ENCODE data around the gene PRMT1. TPM values are rescaled to one million over a fixed set of nuclear protein-coding genes. Genes with fewer than 3 reads are reported as not detected.

PRMT1 gene
- total RNA-seq = 264 and 577 TPM in 2 replicates

GRCh38 chr19:49677231-49677900 lies at the start of gene PRMT1:
PRMT1 (plus strand) TSS chr19:49677271; CDS start chr19:49677281, 10 bp downstream.

GRCh38 chr19:49640113-49640898 lies 36.8 kb upstream of the PRMT1 start, which contains the start of gene RRAS:
RRAS (minus strand) TSS chr19:49640143; CDS start chr19:49640098, 45 bp downstream.

GRCh38 chr19:49641688-49642491 lies 35.2 kb upstream of the PRMT1 start, which contains the start of gene SCAF1:
SCAF1 (plus strand) TSS chr19:49642209; CDS start chr19:49645027, 2,818 bp downstream.

GRCh38 chr19:49665351-49666119 lies 11.5 kb upstream of the PRMT1 start, which contains the start of the genes BCL2L12 and IRF3:
BCL2L12 (plus strand) TSS chr19:49665933; CDS start chr19:49666693, 760 bp downstream.
IRF3 (minus strand) TSS chr19:49665857; CDS start chr19:49664838, 1,019 bp downstream.

GRCh38 chr19:49689133-49690078 lies 12.3 kb downstream of the PRMT1 start, which contains the start of gene ADM5:
ADM5 (plus strand) TSS chr19:49689594; CDS start chr19:49689838, 244 bp downstream.

DNA sequence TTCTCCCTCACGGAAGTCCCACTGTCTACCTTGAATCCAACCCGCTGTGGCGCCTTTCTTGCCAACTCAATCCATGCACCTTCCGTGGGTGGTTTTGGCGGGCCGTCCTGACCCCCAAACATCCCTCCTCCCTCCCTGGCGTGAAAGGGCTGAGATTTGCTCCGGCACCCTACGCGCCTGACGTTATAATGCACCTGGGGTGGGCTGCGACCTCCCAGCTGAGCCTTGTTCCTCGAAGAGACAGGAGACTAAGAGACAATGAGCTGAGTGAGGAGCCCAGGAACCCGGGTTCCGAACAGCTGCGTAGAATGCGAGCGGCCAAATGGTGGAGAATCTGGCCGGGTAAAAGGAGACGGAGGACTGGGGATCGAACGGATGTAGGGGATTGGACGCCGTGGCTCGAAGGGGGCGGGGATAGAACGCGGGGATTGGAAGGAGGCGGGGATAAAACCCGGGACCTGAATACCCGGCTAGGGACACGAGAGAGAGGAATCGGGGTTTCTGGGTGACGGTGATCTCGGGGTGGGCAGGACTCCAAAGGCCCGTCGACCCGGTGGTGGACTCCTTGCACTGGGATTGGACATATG lies 13.7 kb downstream of the PRMT1 start, which contains the start of gene CPT1C:
Gene CPT1C, plus strand, starts transcription at position 461 of the 587 bp plus-strand sequence. CDS start 1,137 bp downstream, outside the sequence.

Other genes with a start within 250 kb of the PRMT1 start
- not detected in 2 replicates for gene SLC17A7, start 235.7 kb upstream of the PRMT1 start, total RNA-seq
- 98.9 and 148 TPM in 2 replicates for gene PIH1D1, start 225.5 kb upstream of the PRMT1 start, total RNA-seq
- gene ALDH16A1, start 224.0 kb upstream of the PRMT1 start, total RNA-seq = 23.7 and 48.0 TPM in 2 replicates
- gene FLT3LG, start 203.1 kb upstream of the PRMT1 start, total RNA-seq = not detected in 2 replicates
- gene RPL13A, start 189.7 kb upstream of the PRMT1 start, total RNA-seq = 6,353 and 8,609 TPM in 2 replicates
- 5,302 and 8,401 TPM in 2 replicates for gene RPS11, start 180.8 kb upstream of the PRMT1 start, total RNA-seq
- 25.8 and 32.6 TPM in 2 replicates for gene FCGRT, start 164.6 kb upstream of the PRMT1 start, total RNA-seq
- gene RCN3, start 149.3 kb upstream of the PRMT1 start, total RNA-seq = 1.7 and 1.9 TPM in 2 replicates
- gene NOSIP, start 96.7 kb upstream of the PRMT1 start, total RNA-seq = 63.5 and 88.0 TPM in 2 replicates
- 6.0 and 7.2 TPM in 2 replicates for gene PRRG2, start 96.0 kb upstream of the PRMT1 start, total RNA-seq
- gene PRR12, start 86.1 kb upstream of the PRMT1 start, total RNA-seq = 0.96 and 2.1 TPM in 2 replicates
- 22.8 and 34.9 TPM in 2 replicates for gene RRAS, start 37.1 kb upstream of the PRMT1 start, total RNA-seq
- 14.2 and 16.4 TPM in 2 replicates for gene SCAF1, start 35.1 kb upstream of the PRMT1 start, total RNA-seq
- gene IRF3, start 11.4 kb upstream of the PRMT1 start, total RNA-seq = 98.1 and 111 TPM in 2 replicates
- gene BCL2L12, start 11.3 kb upstream of the PRMT1 start, total RNA-seq = 2.4 and 3.8 TPM in 2 replicates
- 0.64 and 0.72 TPM in 2 replicates for gene ADM5, start 12.3 kb downstream of the PRMT1 start, total RNA-seq
- 1.4 and 1.9 TPM in 2 replicates for gene CPT1C, start 13.8 kb downstream of the PRMT1 start, total RNA-seq
- not detected in 2 replicates for gene TSKS, start 86.0 kb downstream of the PRMT1 start, total RNA-seq
- gene AP2A1, start 89.7 kb downstream of the PRMT1 start, total RNA-seq = 39.2 and 39.5 TPM in 2 replicates
- 8.5 and 22.9 TPM in 2 replicates for gene FUZ, start 136.0 kb downstream of the PRMT1 start, total RNA-seq
- gene MED25, start 141.0 kb downstream of the PRMT1 start, total RNA-seq = 14.0 and 15.6 TPM in 2 replicates
- 24.7 and 38.1 TPM in 2 replicates for gene PTOV1, start 173.9 kb downstream of the PRMT1 start, total RNA-seq
- 31.5 and 34.7 TPM in 2 replicates for gene PNKP, start 190.3 kb downstream of the PRMT1 start, total RNA-seq
- 2.8 and 5.3 TPM in 2 replicates for gene AKT1S1, start 200.1 kb downstream of the PRMT1 start, total RNA-seq
- 3.4 and 3.9 TPM in 2 replicates for gene TBC1D17, start 200.4 kb downstream of the PRMT1 start, total RNA-seq
- gene IL4I1, start 219.6 kb downstream of the PRMT1 start, total RNA-seq = 0.21 and 4.8 TPM in 2 replicates